Brain microvascular endothelial cell (primary cell): Measurements from ENCODE around the gene PIEZO1.
A peak's percentile ranks its signal among the peaks of the same experiment; 100 is the strongest.

Experiments used
- DNase-seq: peaks from one replicate; pipeline ENCODE4 v3.0.0-alpha.2; 2020
- H3K27ac ChIP-seq: fragments of 250-450 bp; sonication (Bioruptor Pico); 2 replicates; pipeline ENCODE4 v1.5.1; 2020; ENCODE audit warnings: mild to moderate bottlenecking, moderate library complexity
- H3K27me3 ChIP-seq: fragments of 250-450 bp; sonication (Bioruptor Pico); replicated peaks from 2 replicates; pipeline ENCODE4 v1.5.1; 2020; ENCODE audit warnings: mild to moderate bottlenecking
- H3K36me3 ChIP-seq: fragments of 250-450 bp; sonication (Bioruptor Pico); replicated peaks from 2 replicates; pipeline ENCODE4 v1.5.1; 2020; ENCODE audit warnings: mild to moderate bottlenecking
- H3K4me3 ChIP-seq: 2 replicates; pipeline ENCODE4 v1.5.1; 2011; ENCODE audit warnings: low read depth, mild to moderate bottlenecking, control low read depth, low read length, moderate library complexity
- in situ Hi-C: cut with HindIII; loops from 2 replicates; pipeline ENCODE4 v1.10.0; 2017; ENCODE audit warnings: low sequenced_read_pairs, low pct_ligation_motif_present
- TF ChIP-seq, protein P1 (sequence below): IDR thresholded peaks from 2 replicates; pipeline ENCODE4 v1.5.1; 2011; ENCODE audit warnings: low read depth, mild to moderate bottlenecking, moderate library complexity, low read length, control low read depth, inconsistent platforms; ENCODE audit errors: missing control alignments

PIEZO1 gene

GRCh38 chr16:88705801-88706228 is 79.2 kb downstream of the PIEZO1 start:
- peak overlapping the region; percentile 63 for H3K4me3 ChIP-seq
- no peaks in the 10 kb centered on the region for H3K27me3 ChIP-seq
- peak overlapping the region; percentile 46 for H3K27ac ChIP-seq
- no peak for DNase-seq
- in situ Hi-C loops = no loop called here
- TF ChIP-seq, protein P1, sequence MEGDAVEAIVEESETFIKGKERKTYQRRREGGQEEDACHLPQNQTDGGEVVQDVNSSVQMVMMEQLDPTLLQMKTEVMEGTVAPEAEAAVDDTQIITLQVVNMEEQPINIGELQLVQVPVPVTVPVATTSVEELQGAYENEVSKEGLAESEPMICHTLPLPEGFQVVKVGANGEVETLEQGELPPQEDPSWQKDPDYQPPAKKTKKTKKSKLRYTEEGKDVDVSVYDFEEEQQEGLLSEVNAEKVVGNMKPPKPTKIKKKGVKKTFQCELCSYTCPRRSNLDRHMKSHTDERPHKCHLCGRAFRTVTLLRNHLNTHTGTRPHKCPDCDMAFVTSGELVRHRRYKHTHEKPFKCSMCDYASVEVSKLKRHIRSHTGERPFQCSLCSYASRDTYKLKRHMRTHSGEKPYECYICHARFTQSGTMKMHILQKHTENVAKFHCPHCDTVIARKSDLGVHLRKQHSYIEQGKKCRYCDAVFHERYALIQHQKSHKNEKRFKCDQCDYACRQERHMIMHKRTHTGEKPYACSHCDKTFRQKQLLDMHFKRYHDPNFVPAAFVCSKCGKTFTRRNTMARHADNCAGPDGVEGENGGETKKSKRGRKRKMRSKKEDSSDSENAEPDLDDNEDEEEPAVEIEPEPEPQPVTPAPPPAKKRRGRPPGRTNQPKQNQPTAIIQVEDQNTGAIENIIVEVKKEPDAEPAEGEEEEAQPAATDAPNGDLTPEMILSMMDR = no peak
- H3K36me3 ChIP-seq = peaks cover 2% of the 10 kb centered on the region

- Histone ChIP-seq H3K4me3 (peak overlapping the region; percentile 63), H3K27ac (peak overlapping the region; percentile 7), H3K36me3 (peaks cover 2% of the 10 kb centered on the region), H3K27me3 (no peaks in the 10 kb centered on the region)
- DNase-seq = peak; percentile 17
- in situ Hi-C loops = no loop called here
- TF ChIP-seq, protein P1 = no peak
These were observed 79.8 kb downstream of the PIEZO1 start for GRCh38 chr16:88705076-88705684.

DNA sequence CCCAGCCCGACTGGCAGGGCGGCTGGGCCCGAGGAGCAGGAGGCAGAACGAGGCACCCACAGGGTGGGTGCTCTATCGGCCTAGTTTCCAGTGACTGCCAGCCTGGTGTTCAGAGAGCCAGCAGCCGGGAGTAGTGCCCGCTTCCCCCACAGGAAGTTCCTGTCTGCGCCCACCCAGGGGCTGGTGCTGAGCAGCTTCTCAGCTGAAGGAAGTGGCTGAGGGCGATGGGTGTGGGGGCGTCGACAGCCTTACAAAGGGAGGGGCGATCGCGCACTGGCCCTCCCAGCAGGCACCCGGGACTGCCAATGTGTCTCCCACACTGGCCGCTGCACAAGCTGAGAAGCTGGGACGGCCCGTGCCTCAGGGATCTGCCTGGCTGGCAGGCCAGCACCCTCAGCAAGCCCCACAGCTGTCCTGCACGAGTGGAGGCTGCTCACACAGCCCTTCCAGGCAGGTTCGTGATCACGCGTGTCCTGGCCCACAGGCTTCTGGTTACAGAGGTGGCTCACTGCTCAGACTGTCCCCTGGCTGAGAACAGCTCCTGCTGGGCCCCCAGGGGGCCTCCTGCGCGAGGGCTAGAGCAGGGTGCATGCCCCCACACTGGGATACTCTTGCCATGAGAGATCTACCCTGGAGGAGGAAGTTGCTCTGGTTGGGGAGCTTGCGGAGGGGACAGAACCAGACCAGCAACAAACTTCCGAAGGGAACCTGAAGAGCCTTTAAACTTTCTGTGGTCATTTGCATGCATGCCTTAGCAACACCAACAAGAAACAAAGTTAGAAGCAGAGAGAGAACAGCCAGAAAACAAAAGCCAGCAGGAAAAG is 81.3 kb downstream of the PIEZO1 start:
- H3K27ac ChIP-seq = no peak overlapping the region
- H3K36me3 ChIP-seq = peaks cover 3% of the 10 kb centered on the region
- no peaks in the 10 kb centered on the region for H3K27me3 ChIP-seq
- TF ChIP-seq, protein P1 = no peak
- no peak for DNase-seq
- in situ Hi-C loops = no loop called here
- H3K4me3 ChIP-seq = no peak overlapping the region

GRCh38 chr16:88702371-88703210 is 82.4 kb downstream of the PIEZO1 start:
- H3K27ac ChIP-seq = no peak overlapping the region
- H3K36me3 ChIP-seq = peaks cover 12% of the 10 kb centered on the region
- H3K27me3 ChIP-seq = no peaks in the 10 kb centered on the region
- DNase-seq = no peak
- in situ Hi-C loops = no loop called here
- H3K4me3 ChIP-seq = no peak overlapping the region
- TF ChIP-seq, protein P1 = no peak

- in situ Hi-C loops = no loop called here
- Histone ChIP-seq H3K36me3 (peaks cover 19% of the 10 kb centered on the region), H3K27me3 (no peaks in the 10 kb centered on the region), H3K4me3 (no peak overlapping the region), H3K27ac (peak overlapping the region; percentile 23)
- TF ChIP-seq, protein P1 = no peak
- DNase-seq = no peak
These were observed 83.2 kb downstream of the PIEZO1 start for GRCh38 chr16:88701581-88702370.
